Measurements from ENCODE around the gene UGT1A5.
"Not testable (repeated sequence)": the region's sequence is repeated elsewhere in the genome, so short reads cannot be mapped to it uniquely, and the experiment has no call there.

Gene UGT1A5

DNA sequence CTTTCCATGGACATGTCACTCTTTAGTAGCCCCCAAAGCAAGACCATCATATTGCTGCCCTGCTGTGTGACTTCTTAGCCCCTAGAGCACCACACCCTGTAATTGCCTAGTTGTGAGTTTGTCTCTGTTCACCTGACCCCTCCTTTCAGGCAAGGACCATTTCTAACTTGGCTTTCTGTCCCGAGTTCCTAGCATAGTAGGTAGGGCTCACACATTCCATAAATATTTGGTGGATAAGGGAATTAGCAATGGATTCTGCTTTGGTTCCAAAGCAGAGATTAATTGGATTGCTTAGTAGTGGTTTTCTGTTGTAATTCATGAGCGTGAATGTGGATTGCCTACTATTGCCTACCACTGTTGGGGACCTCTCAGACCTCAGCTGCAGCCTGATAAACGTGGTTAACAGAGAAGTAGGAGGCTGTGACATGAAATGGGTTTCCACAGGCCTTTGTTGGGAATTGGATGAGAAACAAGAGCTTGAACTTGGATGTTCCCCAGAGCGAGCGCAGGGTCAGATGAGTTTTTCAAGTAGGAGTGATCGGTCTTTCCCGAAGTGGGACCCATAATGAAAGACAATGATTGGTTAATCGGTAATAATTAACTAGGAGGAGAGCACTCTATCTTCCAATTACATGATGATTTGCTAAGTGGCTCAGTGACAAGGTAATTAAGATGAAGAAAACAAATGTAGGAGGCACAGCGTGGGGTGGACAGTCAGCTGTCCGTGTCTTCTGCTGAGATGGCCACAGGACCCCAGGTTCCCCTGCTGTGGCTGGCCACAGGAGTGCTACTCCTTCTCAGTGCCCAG is 34.0 kb downstream of the UGT1A5 start:
- no peak for DNase-seq (ENCODE audit: low read depth)

DNA sequence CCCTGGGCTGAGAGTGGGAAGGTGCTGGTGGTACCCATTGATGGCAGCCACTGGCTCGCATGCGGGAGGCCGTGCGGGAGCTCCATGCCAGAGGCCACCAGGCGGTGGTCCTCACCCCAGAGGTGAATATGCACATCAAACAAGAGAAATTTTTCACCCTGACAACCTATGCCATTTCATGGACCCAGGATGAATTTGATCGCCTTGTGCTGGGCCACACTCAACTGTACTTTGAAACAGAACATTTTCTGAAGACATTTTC is 34.5 kb downstream of the UGT1A5 start:
- no peak for DNase-seq (ENCODE audit: low read depth)

DNA sequence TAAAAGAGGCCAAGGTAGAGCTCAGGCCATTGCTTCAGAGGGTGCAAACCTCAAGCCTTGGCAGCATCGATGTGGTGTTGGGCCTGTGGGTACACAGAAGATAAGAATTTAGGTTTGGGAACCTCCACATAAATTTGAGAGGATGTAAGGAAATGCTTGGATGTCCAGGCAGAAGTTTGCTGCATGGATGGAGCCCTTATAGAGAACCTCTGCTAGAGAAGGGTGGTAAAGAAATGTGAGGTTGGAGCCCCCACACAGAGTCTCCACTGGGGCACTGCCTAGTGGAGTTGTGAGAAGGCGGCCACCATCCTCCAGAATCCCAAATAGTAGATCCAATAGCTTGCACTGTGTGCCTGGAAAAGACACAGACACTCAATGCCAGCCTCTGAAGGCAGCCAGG is 38.0 kb downstream of the UGT1A5 start:
- not testable (repeated sequence) for DNase-seq (ENCODE audit: low read depth)

DNA sequence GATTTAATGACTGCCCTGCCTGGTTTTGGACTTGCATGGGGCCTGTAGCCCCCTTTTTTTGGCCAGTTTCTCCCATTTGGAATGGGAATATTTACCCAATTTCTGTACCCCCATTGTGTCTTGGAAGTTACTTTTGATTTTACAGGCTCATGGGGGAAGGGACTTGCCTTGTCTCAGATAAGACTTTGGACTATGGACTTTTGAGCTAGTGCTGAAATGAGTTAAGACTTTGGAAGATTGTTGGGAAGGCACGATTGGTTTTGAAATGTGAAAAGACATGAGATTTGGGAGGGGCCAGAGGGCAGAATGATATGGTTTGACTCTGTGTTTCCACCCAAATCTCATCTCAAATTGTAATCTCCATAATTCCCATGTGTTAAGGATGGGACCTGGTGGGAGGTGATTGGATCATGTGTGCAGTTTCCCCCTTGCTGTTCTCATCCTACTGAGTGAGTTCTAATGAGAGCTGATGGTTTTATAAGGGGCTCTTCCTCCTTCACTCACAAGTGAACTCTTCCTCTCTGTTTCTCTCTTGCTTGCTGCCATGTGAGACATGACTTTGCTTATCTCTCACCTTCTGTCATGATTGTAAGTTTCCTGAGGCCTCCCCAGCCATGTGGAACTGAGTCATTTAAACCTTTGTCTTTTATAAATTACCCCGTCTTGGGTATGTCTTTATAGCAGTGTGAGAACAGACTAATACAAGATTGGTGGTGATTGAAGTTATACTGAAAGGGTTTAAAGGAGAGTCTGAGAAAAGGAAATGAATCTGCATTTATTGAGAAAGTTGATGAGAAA is 38.7 kb downstream of the UGT1A5 start:
- not testable (repeated sequence) for DNase-seq (ENCODE audit: low read depth)

DNA sequence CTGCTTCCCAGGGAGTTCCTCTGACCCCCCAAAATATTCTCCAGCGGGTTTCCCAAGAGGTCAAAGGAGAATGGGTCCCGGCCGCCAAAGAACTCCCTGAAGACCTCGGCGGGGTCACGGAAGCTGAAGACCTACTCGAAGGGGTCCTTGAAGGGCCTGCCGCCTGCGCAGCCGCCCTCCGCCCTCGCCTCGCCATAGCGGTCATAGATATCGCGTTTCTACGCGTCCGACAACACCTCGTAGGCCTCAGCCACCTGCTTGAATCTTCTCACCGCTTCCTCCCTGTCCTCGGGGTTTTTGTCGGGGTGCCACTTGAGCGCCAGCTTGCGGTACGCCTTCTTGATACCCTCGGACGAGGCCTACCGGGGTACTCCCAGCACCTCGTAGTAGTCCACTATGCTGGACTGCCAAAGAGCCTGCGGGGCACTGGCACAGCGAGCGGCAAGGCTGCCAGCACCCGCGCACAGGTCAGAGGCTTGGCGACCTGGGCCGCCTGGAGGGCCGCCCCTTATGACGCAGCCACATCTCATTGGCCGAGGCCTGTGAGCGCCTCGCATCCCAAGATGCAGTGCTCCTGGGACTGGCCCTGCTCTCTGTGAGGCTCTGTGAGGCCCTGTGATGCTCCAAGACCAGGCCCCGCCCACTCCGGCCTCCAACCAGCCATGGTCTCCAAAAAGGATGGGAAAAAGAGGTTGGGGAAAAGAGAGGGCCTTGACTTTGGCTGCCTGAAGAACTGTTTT is 42.3 kb downstream of the UGT1A5 start:
- no peak for DNase-seq (ENCODE audit: low read depth)

DNA sequence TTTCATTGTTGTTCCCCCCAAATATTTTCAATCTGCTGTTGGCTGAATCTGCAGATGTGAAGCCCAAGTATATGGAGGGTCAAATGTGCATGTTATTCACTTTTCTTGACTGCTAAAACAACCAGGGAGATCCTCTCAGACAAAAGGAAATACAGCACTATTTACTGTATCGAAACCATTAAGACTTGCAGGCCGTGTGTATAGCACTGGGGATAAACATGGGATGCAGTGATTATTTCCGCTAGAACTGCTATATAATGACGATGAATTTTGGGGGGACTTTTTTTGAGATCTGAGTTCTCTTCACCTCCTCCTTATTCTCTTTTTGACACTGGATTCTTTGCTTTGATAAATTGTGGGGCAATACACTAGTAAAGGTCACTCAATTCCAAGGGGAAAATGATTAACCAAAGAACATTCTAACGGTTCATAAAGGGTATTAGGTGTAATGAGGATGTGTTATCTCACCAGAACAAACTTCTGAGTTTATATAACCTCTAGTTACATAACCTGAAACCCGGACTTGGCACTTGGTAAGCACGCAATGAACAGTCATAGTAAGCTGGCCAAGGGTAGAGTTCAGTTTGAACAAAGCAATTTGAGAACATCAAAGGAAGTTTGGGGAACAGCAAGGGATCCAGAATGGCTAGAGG is 43.8 kb downstream of the UGT1A5 start:
- DNase-seq (ENCODE audit: low read depth) = no peak

DNA sequence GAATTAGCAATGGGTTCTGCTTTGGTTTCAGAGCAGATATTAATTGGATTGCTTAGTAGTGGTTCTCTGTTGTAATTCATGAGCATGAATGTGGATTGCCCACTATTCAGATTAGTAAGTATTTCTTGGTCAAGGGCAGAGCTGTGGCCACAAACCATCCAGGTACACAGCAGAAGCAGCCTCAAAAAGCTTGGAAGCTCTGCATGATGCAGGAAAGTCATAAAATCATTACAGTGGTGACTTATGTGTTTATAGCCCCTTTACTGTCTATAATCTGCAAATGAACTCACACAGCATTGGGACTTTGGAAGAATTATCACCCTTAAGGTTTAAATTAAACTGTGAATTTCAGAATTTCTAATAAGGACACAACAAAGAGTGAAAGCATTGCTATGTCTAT is 45.4 kb downstream of the UGT1A5 start:
- no peak for DNase-seq (ENCODE audit: low read depth)

DNA sequence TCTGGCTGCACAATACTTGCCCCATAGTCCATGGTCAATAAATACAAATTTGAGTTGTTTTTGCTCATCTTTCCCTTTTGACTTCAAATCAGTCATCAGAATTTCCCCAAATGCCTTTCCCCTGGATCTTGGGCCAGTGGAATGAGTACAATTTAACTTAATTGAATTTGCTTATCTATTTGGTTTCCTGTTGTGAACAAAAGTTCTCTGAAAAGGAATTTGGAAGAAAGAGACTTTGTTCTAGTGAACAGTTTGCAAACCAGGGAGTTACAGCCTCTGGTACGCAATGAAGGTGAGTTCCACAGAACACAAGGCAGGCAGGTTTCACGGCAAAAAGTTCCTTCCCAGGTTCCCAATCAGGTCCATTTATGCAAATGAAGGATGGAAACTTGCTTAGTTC is 46.1 kb downstream of the UGT1A5 start:
- no peak for DNase-seq (ENCODE audit: low read depth)

DNA sequence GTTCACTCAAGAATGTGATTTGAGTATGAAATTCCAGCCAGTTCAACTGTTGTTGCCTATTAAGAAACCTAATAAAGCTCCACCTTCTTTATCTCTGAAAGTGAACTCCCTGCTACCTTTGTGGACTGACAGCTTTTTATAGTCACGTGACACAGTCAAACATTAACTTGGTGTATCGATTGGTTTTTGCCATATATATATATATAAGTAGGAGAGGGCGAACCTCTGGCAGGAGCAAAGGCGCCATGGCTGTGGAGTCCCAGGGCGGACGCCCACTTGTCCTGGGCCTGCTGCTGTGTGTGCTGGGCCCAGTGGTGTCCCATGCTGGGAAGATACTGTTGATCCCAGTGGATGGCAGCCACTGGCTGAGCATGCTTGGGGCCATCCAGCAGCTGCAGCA is 47.3 kb downstream of the UGT1A5 start, which contains the start of gene UGT1A1:
TSS of gene UGT1A1 (plus strand) at position 228 of the 400 bp plus-strand sequence. CDS start at position 246, 18 bp downstream.
- no peak for DNase-seq (ENCODE audit: low read depth)

DNA sequence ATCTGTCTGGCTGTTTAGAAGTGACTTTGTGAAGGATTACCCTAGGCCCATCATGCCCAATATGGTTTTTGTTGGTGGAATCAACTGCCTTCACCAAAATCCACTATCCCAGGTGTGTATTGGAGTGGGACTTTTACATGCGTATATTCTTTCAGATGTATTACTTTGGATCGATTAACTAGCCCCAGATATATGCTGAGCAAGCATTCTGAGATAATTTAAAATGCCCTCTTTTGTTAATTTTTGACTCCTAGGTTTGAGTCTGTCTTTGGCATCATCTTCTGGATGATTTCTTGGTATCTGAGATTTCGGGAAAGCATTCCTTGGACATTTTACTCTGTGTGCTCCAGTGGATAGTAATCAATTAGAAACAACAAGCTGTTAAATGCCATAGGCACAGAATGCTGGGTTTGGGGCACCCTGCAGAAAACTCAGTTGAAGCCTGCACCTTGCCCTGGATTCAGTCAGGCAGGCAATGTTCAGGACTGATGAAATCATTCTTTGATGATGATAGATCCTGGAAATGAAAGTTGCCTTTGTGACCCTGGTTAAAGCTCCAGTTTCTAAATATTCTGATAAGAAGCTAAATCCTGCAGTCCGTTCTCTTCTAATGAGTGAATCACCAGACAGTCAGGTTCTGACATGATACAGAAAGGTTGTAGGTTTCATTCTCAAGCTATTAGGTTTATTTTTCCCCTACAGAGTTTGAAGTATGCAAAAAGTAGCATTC is 48.5 kb downstream of the UGT1A5 start:
- DNase-seq (ENCODE audit: low read depth) = no peak

DNA sequence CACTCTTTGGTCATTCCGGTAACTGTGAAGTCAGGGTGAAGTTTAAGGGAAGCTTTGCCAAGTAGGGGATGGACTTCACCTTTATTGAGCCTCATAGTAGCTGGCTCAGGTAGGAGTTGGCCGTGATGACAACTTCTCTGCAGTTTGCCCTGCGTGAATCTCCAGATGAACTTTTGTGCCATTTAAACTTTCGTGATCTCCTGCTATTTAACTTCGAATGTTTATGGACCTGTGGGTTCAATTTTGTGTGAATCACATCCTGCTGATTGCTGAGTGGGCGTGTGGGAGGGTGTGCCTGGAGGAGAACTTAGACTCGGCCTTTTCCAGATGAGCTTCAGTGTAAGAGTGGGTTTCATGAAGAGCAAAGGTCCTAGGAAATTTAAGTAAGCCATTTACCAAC is 51.6 kb downstream of the UGT1A5 start:
- no peak for DNase-seq (ENCODE audit: low read depth)

DNA sequence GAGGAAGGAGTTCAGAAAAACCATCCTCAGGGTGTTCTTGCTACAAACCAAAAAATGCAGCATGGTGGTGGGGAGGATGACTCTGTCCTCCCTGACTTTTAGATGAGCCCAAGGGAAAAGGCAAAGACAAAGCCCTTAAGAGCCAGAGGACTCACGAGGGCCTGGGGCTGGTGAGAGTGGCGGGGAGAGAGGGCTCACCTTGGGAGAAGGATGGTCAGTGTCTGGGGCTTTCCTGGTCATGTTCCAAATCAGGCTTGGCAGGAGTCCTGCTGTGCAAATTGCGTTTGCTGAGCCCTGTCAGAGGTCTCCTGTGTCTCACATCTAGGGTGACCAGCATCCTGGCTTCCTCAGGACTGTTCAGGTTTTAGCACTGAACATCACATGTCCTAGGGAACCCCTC is 52.1 kb downstream of the UGT1A5 start:
- no peak for DNase-seq (ENCODE audit: low read depth)

DNA sequence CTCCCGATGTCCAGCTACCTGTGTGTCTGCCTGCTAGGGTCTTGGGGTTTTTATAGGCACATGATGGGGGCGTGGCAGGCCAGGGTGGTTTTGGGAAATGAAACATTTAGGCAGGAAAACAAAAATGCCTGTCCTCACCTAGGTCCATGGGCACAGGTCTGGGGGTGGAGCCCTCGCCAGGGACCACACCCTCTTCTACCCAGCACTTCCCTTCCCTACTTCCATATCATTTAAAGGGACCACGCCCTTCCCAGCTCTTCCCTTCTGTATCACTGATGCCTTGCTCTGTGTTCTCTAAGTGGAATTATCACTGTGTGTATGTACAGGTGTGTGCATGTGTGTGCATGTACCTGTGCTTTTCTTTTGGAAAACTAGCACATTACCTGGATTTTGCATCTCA is 53.7 kb downstream of the UGT1A5 start:
- no peak for DNase-seq (ENCODE audit: low read depth)

DNA sequence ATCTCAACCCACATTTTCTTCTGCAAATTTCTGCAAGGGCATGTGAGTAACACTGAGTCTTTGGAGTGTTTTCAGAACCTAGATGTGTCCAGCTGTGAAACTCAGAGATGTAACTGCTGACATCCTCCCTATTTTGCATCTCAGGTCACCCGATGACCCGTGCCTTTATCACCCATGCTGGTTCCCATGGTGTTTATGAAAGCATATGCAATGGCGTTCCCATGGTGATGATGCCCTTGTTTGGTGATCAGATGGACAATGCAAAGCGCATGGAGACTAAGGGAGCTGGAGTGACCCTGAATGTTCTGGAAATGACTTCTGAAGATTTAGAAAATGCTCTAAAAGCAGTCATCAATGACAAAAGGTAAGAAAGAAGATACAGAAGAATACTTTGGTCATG is 55.4 kb downstream of the UGT1A5 start:
- DNase-seq (ENCODE audit: low read depth) = no peak

DNA sequence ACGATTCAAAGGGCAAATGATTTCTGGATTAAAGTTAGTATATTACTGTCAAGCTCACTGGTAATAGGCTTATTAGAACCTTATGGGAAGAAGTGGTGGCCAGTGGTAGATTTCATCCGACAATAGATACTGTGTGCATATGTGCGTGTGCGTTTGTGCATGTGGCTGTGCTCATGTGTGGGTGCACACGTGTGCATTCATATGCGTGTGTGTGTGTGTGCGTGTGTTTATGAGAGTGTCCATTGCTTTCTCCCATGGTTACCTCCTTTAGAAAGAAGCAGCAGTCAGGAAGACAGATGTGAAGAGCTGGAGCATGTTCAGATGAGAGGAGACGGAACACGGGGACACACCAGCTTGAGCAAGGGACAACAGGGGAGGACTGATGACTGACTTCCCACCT is 56.6 kb downstream of the UGT1A5 start:
- DNase-seq (ENCODE audit: low read depth) = no peak

DNA sequence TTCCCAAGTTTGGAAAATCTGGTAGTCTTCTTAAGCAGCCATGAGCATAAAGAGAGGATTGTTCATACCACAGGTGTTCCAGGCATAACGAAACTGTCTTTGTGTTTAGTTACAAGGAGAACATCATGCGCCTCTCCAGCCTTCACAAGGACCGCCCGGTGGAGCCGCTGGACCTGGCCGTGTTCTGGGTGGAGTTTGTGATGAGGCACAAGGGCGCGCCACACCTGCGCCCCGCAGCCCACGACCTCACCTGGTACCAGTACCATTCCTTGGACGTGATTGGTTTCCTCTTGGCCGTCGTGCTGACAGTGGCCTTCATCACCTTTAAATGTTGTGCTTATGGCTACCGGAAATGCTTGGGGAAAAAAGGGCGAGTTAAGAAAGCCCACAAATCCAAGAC is 59.4 kb downstream of the UGT1A5 start:
- DNase-seq (ENCODE audit: low read depth) = no peak

DNA sequence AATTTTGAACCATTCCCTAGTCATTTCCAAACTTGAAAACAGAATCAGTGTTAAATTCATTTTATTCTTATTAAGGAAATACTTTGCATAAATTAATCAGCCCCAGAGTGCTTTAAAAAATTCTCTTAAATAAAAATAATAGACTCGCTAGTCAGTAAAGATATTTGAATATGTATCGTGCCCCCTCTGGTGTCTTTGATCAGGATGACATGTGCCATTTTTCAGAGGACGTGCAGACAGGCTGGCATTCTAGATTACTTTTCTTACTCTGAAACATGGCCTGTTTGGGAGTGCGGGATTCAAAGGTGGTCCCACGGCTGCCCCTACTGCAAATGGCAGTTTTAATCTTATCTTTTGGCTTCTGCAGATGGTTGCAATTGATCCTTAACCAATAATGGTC is 59.9 kb downstream of the UGT1A5 start:
- no peak for DNase-seq (ENCODE audit: low read depth)

DNA sequence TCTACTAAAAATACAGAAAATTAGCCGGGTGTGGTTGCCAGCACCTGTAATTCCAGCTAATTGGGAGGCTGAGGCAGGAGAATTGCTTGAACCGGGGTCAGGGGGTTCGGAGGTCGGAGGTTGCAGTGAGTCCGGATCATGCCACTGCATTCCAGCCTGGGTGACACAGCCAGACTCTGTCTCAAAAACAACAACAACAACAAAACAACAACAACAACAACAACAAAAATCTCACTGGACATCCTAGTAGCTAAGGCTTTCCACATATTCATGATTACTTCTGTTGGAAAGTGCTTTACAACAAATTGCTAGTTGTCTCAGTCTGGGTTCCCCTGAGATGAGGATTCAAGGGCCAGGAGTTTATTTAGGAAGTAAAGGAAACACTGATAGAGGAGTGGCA is 61.1 kb downstream of the UGT1A5 start:
- no peak for DNase-seq (ENCODE audit: low read depth)

DNA sequence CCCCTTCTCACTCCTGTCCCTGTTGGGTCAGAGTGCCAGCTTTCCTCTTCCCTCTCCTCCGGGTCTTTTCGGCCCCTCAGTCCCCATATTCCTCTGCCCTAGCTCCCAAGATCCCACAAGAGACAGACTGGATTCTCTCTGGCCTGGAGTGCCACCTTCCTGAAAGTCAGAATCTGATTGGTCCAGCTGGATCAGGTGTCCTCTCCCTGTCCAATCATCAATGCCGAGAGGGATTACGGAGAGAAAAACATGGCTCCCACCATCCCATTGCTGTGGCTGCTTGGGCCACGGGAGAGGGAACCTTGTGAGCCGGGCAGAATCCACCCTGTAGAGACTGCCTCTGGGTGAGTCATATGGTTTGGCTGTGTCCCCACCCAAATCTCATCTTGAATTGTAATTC is 62.7 kb downstream of the UGT1A5 start:
- DNase-seq (ENCODE audit: low read depth) = no peak

DNA sequence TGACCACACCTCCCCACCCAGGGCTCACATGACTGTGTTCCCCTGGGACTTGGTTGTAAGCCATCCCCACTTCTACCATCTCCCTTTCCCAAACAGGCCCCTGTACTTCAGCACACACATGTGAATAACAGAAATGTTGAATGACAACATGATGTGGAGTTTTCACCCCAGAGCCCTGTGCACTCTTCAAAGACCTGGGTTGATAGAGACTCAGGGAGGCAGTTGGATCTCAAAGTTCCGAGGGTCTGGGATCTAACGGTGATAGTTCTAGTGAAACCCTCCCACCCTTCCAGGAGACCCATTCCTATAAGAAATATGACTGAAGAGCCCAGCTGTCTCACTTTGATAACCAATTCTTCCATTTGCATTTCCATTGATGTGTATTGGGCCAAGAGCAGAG is 65.3 kb downstream of the UGT1A5 start, which contains the start of gene MROH2A:
TSS of gene MROH2A (plus strand) at position 301 of the 400 bp plus-strand sequence. CDS start 1,029 bp downstream, outside the sequence.
- DNase-seq (ENCODE audit: low read depth) = no peak

DNA sequence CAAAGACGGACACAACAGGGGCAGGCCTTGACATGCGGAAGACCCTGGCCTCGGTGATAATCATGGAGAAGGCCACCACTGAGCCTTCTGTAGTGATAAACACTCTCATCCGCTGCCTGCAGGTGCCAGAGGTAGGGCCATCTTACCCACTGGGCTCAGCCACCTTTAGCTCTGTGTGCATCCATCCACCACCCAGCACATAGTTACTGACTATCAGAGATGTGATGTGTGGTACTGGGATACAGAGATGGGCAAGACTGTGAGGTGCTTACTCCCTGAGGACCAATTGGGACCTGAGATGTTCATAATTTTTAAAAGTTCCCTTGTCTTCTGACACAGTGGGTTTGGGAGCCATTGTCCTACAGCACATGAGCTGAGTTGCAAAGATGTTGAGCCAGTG is 67.0 kb downstream of the UGT1A5 start:
- DNase-seq (ENCODE audit: low read depth) = no peak

DNA sequence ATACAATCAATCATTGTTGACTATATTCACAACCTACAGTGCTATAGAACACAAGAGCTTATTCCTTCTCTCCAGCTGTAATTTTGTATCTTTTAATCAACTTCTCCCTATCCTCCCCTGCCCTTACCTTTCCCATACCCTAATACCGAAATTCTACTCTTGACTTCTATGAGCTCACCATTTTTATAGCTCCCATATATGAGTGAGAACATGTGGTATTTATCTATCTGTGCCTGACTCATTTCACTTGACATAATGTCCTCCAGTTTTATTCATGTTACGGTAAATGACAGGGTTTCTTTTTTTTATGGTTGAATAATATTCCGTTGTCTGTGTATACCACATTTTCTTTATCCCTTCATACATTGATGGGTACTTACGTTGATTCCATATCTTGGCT is 68.1 kb downstream of the UGT1A5 start:
- no peak for DNase-seq (ENCODE audit: low read depth)
